Adrenal gland (tissue), 12 donors: ENCODE data around the gene MYO7A. TPM values are rescaled to one million over a fixed set of nuclear protein-coding genes. Genes with fewer than 3 reads are reported as not detected.

Experiments used
- DNase-seq, 7 donors: peaks; one replicate each; pipeline ENCODE4 v3.0.0-alpha.2; 2019 to 2020
- H3K27ac ChIP-seq, 5 donors: fragments of 200-600 bp; sonication (generic) in 4 of 5; 1 replicate in 3 of 5; 2 replicates in 2 of 5; pipeline versions ENCODE4 v1.5.1 to v1.8.0; 2016 to 2020; ENCODE audit warnings: mild to moderate bottlenecking in 1 of 5
- H3K27me3 ChIP-seq: fragments of 200-600 bp; 2 replicates; pipeline ENCODE4 v1.8.0; 2021
- H3K36me3 ChIP-seq, 2 donors: fragments of 200-600 bp; replicated peaks in 1 of 2; 1 replicate in 1 of 2; 2 replicates in 1 of 2; pipeline versions ENCODE4 v1.5.1 to v1.8.0; 2018 to 2022
- H3K4me1 ChIP-seq, 2 donors: fragments of 200-600 bp; replicated peaks in 1 of 2; 1 replicate in 1 of 2; 2 replicates in 1 of 2; pipeline versions ENCODE4 v1.5.1 to v1.8.0; 2018 to 2021
- H3K4me3 ChIP-seq, 4 donors: fragments of 200-600 bp; sonication (generic) in 3 of 4; one replicate each; pipeline ENCODE4 v1.5.1; 2016 to 2018
- H3K9me3 ChIP-seq, 3 donors: fragments of 200-600 bp; sonication (generic) in 1 of 3; replicated peaks in 1 of 3; 1 replicate in 2 of 3; 2 replicates in 1 of 3; pipeline versions ENCODE4 v1.5.1 to v1.8.0; 2016 to 2021
- CTCF ChIP-seq, 6 experiments: fragments of 450-650 bp in 4 of 6; fragments of 200-600 bp in 2 of 6; sonication (generic) in 1 of 6; IDR thresholded peaks; 1 replicate in 5 of 6; 2 replicates in 1 of 6; pipeline versions ENCODE4 v1.5.1 to v1.8.0; 2016 to 2021; ENCODE audit warnings: antibody characterized with exemption in 6 of 6, mild to moderate bottlenecking in 2 of 6, moderate library complexity in 1 of 6
- POLR2A ChIP-seq, 2 donors: fragments of 450-650 bp; IDR thresholded peaks; one replicate each; pipeline ENCODE4 v1.6.1; 2017; ENCODE audit warnings: antibody characterized with exemption in 2 of 2, mild to moderate bottlenecking in 2 of 2, moderate library complexity in 1 of 2
- WGBS, 4 donors: extraction: QIAGEN DNeasy Blood & Tissue Kit in 2 of 4; methylation state at CpG; one replicate each; pipeline versions ENCODE4 v1.1.5 to v1.1.7; 2013 to 2017; 5-methylcytosine and 5-hydroxymethylcytosine counted together
- intact Hi-C, 2 donors: fragments of 100-400 bp; cut with DNase I; formaldehyde crosslinking; loops; one replicate each; pipeline versions ENCODE4 v1.14.1 to v1.15.0; 2022 to 2023
- polyA plus RNA-seq, 3 donors: library from polyadenylated mRNA; stranded (reverse); fragments of 200-250 nt in 2 of 3; fragments of 350-450 nt in 1 of 3; fragmentation: Illumina TruSeq in 1 of 3; extraction: RNeasy Lipid Tissue Mini Kit (QIAGEN cat#74804) in 1 of 3; gene quantifications; one replicate each; pipeline ENCODE4 v1.2.3, GENCODE V29; 2013 to 2014
- total RNA-seq, 9 donors: library from RNA; depleted of rRNA in 4 of 9; stranded (reverse); fragments of >200 nt in 4 of 9; fragments of 120-200 nt in 1 of 9; fragmentation: NEBNext Ultra II Directional in 1 of 9; extraction: Animal tissue kit (Norgen Biotek cat#: 25700) in 1 of 9; gene quantifications; one replicate each; pipeline versions ENCODE4 v1.1.0 to v1.2.4, GENCODE V29; 2013 to 2023
- donor health status: healthy with polysubstance abuse.
- donor health status: Bipolar disorder and iron deficiency.
- donor health status: DM: yes; HTN: yes; CAD: no.
- donor health status: DM: no; HTN: no; CAD: no.
- donor health status: DM: no; HTN: no; CAD: no.
- donor health status: DM: yes; HTN: yes; CAD: no.

The MYO7A gene
- total and polyA plus RNA-seq, 12 donors: 5.5 to 175 (median 91.6) TPM

GRCh38 chr11:77176996-77177395 lies 49.0 kb downstream of the MYO7A start:
- Histone ChIP-seq H3K4me1 (peaks cover 27 to 32% of the 10 kb centered on the region in 2 donors), H3K9me3 (no peaks in the 10 kb centered on the region), H3K27ac (no peak overlapping the region), H3K36me3 (peaks cover 0 to 29% of the 10 kb centered on the region in 2 donors), H3K27me3 (no peaks in the 10 kb centered on the region), H3K4me3 (no peak overlapping the region)
- 77 to 91% (median 82%) methylated on average over 9 of the region's 9 CpGs for WGBS, 4 donors
- no peak for DNase-seq
- intact Hi-C loops: no loop called here
- TF ChIP-seq CTCF (IDR thresholded peaks at IDR 0.05) (no peak), POLR2A (IDR thresholded peaks at IDR 0.05) (no peak)

GRCh38 chr11:77178150-77178549 lies 50.1 kb downstream of the MYO7A start:
- WGBS, 4 donors: 85 to 97% (median 93%) methylated on average over 4 of the region's 4 CpGs
- intact Hi-C loops: no loop called here

GRCh38 chr11:77179048-77179447 lies 51.0 kb downstream of the MYO7A start:
- H3K9me3 ChIP-seq: no peaks in the 10 kb centered on the region
- H3K4me1 ChIP-seq: peaks cover 23 to 31% of the 10 kb centered on the region in 2 donors
- DNase-seq: peak in 6 of 7 donors; percentile 47 to 78 (median 70)
- intact Hi-C loops: no loop called here
- H3K27me3 ChIP-seq: no peaks in the 10 kb centered on the region
- TF ChIP-seq POLR2A (IDR thresholded peaks at IDR 0.05) (no peak), CTCF (IDR thresholded peaks at IDR 0.05) (no peak)
- WGBS, 4 donors: 63 to 78% (median 73%) methylated on average over 2 to 5 of the region's 5 CpGs
- no peak overlapping the region for H3K4me3 ChIP-seq
- H3K27ac ChIP-seq: no peak overlapping the region
- peaks cover 0 to 42% of the 10 kb centered on the region in 2 donors for H3K36me3 ChIP-seq

More at GRCh38 chr11:77178150-77178549, 50.1 kb downstream of the MYO7A start:
- Histone ChIP-seq H3K4me3 (no peak overlapping the region), H3K9me3 (no peaks in the 10 kb centered on the region), H3K27me3 (no peaks in the 10 kb centered on the region), H3K27ac (no peak overlapping the region), H3K36me3 (peaks cover 0 to 41% of the 10 kb centered on the region in 2 donors), H3K4me1 (peaks cover 27 to 32% of the 10 kb centered on the region in 2 donors)
- DNase-seq: no peak
- TF ChIP-seq POLR2A (IDR thresholded peaks at IDR 0.05): no peak

GRCh38 chr11:77179681-77180080 lies 51.6 kb downstream of the MYO7A start:
- H3K4me3 ChIP-seq: no peak overlapping the region
- peaks cover 17 to 25% of the 10 kb centered on the region in 2 donors for H3K4me1 ChIP-seq
- intact Hi-C loops: loop anchor here in 1 of 2 donors (5.0 to 10.0 kb wide), 2 partner anchors 37 to 135 kb away; no protein-coding TSS in a partner anchor
- H3K27me3 ChIP-seq: no peaks in the 10 kb centered on the region
- 86 to 98% (median 97%) methylated on average over 5 to 19 of the region's 19 CpGs for WGBS, 4 donors
- no peak for TF ChIP-seq CTCF (IDR thresholded peaks at IDR 0.05)
- TF ChIP-seq POLR2A (IDR thresholded peaks at IDR 0.05): no peak
- no peak overlapping the region for H3K27ac ChIP-seq
- no peaks in the 10 kb centered on the region for H3K9me3 ChIP-seq
- H3K36me3 ChIP-seq: peaks cover 0 to 42% of the 10 kb centered on the region in 2 donors
- DNase-seq: peak in 1 of 7 donors; percentile 12

- intact Hi-C loops: loop anchor here in 1 of 2 donors (5.0 to 10.0 kb wide), 2 partner anchors 38 to 136 kb away; no protein-coding TSS in a partner anchor
- Histone ChIP-seq H3K9me3 (no peaks in the 10 kb centered on the region), H3K4me1 (peaks cover 10 to 18% of the 10 kb centered on the region in 2 donors), H3K4me3 (no peak overlapping the region), H3K27ac (no peak overlapping the region), H3K36me3 (peaks cover 0 to 42% of the 10 kb centered on the region in 2 donors), H3K27me3 (no peaks in the 10 kb centered on the region)
- TF ChIP-seq CTCF (IDR thresholded peaks at IDR 0.05) (no peak), POLR2A (IDR thresholded peaks at IDR 0.05) (no peak)
- DNase-seq: no peak
- 86 to 95% (median 93%) methylated on average over 9 to 11 of the region's 11 CpGs for WGBS, 4 donors
Measured at GRCh38 chr11:77180346-77180745, 52.3 kb downstream of the MYO7A start.
